Hypothalamus (tissue), 51 donors: Measurements from ENCODE around the gene CEP152.
"Not testable (repeated sequence)": the region's sequence is repeated elsewhere in the genome, so short reads cannot be mapped to it uniquely, and the experiment has no call there.

Experiments used
- DNase-seq, 51 donors: peaks; one replicate each; lab custom pipeline; 2025; lab: John Stamatoyannopoulos, UW

Gene CEP152, protein sequence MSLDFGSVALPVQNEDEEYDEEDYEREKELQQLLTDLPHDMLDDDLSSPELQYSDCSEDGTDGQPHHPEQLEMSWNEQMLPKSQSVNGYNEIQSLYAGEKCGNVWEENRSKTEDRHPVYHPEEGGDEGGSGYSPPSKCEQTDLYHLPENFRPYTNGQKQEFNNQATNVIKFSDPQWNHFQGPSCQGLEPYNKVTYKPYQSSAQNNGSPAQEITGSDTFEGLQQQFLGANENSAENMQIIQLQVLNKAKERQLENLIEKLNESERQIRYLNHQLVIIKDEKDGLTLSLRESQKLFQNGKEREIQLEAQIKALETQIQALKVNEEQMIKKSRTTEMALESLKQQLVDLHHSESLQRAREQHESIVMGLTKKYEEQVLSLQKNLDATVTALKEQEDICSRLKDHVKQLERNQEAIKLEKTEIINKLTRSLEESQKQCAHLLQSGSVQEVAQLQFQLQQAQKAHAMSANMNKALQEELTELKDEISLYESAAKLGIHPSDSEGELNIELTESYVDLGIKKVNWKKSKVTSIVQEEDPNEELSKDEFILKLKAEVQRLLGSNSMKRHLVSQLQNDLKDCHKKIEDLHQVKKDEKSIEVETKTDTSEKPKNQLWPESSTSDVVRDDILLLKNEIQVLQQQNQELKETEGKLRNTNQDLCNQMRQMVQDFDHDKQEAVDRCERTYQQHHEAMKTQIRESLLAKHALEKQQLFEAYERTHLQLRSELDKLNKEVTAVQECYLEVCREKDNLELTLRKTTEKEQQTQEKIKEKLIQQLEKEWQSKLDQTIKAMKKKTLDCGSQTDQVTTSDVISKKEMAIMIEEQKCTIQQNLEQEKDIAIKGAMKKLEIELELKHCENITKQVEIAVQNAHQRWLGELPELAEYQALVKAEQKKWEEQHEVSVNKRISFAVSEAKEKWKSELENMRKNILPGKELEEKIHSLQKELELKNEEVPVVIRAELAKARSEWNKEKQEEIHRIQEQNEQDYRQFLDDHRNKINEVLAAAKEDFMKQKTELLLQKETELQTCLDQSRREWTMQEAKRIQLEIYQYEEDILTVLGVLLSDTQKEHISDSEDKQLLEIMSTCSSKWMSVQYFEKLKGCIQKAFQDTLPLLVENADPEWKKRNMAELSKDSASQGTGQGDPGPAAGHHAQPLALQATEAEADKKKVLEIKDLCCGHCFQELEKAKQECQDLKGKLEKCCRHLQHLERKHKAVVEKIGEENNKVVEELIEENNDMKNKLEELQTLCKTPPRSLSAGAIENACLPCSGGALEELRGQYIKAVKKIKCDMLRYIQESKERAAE (N-terminal part only)

DNA sequence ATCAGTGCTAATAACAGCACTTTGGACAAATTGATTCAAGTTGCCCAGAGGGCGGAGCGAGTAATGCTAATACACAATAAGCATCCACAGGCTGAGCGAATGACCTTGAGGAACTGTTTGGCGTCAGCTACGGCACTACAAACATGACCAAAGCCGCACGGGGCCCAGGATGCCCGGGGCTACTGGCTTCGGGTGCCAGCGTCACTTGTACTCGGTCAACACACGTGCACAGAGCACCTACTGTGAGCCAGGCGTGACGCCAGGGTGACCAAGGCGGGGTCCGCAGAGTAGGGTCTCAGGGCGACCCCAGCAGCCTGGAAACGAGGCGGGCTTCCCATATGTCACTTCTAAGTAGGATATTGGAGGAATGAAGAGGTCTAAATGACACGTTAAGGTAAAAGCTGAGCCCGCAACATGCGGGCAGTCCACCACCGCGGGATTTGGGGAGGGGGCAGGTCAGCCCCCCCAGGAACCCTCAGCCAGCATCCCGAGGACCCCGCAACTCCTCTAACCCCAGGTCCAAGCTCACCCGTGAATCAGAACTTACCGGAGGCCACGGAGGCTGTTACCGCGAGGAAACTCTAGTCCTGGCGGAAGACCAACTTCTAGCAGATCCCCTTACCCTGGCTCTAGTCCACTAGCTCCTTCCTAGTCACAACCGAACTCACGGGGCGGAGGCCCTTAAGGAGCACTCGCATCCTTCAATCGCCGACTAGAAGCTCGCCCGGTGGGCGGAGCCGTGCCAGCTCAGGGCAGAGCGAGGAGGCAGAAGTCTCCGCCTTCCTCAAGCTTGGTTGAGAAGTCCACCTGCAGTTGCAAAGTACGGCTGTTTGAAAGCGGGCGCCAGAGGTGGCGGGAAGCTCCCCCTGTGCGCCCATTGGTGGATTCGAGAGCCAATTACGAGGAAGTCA, at the start of gene CEP152:
TSS of gene CEP152 (minus strand) at position 656 of the 911 bp plus-strand sequence. CDS start 5,420 bp downstream, outside the sequence.
- peak; percentile 25 to 98 (median 88) for DNase-seq

DNA sequence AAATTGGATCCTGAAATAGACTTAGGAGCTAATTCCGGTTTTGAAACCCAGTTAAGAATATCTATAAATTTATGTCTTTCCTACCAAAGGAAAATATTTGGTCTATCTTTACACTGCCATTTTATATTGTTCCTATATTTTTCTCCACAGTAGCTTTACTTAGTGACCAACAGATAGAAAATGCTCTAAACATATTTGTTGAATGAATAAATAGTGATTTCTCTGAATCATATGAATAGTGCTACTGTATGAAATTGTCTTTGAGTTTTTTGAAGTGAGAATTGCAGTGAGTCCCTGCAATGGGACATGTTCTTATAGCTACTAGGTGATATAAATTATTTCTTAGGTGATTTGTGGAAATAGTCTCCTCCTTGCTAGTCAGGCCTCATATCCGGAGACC, 48.6 kb upstream of the CEP152 start:
- no peak for DNase-seq

DNA sequence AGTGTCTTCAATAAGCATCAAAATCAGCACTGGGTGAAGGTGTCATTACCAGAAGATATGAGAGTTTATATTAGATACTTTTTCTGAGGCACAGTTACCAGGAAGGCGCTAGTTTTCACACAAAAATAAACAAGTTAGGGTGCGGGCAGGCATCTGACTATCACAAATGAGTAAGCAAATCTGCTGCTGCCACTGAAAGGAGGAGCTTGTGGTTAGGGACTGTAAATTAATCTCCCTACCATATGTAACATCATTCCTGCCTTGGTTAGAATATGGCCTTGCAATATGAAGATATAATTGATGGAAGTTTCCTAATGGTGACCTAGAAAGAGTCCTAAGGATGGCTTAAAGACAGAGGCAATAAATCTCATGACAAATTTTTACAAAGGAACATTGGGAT, 47.5 kb upstream of the CEP152 start:
- no peak for DNase-seq

DNA sequence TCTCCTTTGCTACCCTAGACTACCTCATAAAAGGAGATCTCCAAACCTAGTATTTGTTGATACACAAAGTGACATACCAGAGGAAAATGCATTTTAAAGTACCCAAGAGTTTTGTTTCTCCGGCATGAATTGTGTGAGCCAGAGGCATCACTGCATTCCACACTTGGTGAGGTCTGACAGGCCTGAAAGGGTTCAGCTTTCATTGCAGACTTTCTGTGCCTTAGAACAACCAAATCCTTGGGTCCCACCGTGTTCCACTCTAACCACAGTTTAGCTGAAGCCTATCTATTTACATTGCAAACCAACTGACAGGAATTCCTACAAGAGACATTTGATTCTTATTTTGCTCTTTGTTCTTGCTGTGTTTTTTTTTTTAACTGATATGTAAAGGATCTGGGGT, 46.1 kb upstream of the CEP152 start:
- DNase-seq: no peak

DNA sequence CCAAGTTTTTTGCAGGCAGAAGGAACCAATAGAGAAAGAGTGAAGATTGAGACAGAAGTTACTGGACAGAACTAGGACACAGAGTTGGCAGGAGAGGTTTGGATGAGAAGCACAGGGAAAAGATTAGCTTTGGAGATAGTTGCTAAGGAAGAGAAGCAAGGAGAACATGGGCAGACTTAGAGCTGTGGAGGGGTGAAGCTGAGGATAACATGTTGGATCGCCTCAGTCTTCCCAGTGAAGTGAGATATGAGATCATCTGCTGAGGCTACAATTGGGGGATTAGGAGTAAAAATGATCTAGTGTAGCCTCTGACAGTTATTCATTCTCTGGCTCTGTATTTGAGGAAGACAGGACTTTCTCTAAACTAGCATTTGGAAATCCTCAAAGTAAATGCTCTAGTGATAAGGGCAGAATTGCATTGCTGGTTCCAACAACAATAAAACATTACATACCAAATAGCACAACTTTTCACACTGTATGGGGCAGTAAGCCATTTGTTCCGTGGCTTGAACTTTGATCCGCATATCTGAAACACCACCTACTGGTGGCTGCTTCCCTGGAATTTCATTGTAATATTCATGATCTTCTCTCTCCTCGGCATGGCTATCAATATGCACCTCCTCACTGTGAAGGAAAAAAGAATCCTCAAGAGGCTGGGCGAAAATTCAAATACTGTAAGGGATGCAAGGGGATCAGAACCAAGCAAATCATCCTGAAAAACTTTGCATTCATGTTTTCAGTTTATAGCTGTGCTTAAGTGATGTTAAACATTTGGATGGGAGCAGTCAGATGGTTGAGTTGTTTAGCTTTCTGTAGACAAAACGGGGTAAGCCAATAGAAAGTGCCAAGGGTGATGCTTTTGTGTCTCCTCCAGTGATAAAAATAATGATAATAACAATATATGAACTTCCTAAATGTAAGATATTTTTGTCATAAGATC, 44.9 kb upstream of the CEP152 start:
- peak in 5 of 51 donors; percentile 5 to 22 (median 18) for DNase-seq

DNA sequence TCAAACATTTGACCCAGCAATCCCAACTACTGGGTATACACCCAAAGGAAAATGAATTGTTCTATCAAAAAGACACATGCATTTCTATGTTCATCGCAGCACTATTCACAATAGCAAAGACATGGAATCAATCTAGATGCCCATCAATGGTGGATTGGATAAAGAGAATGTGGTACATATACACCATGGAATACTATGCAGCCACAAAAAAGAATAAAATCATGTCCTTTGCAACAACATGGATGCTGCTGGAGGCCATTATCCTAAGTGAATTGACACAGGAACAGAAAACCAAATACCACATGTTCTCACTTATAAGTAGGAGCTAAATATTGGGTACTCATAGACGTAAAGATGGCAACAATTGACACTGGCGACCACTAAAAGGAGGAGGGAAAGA, 43.6 kb upstream of the CEP152 start:
- not testable (repeated sequence) for DNase-seq

DNA sequence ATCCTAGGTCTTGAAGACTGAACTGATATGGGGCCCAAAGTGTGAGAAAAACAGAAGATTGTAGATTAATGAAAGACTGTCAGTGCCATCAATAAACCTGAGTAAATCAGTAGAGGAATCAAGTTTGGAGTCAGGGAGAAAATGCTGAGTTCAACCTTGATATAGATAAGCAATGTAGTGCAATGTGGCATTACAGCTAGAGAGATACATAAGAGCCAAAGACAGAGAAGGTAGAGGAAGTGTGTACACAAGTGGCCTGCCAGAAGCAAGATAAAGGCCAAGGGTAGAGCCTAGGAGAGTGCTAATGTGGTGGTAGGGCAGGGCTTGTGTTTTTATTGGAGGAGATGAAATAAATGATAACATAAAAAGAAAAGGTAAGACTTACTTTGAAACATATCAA, 41.1 kb upstream of the CEP152 start:
- DNase-seq: no peak

DNA sequence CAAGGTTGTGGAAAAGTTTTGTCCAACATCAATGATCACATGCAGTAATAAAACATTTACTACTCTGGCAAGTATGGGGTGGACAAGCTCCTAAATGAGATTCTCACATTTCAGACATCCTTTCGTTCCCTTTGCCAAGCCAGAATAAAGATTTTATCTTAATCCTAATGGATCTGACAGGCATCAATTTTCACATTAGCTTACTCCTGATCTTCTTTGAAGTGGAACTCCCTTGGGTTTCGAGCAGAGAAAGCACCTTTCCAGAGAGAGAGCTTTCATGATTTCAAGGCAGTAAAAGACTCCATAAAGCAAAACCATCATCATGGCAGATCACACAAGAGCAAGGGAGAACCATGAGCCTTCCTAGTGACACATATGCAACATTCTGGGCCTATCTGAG, 39.8 kb upstream of the CEP152 start:
- DNase-seq: no peak

DNA sequence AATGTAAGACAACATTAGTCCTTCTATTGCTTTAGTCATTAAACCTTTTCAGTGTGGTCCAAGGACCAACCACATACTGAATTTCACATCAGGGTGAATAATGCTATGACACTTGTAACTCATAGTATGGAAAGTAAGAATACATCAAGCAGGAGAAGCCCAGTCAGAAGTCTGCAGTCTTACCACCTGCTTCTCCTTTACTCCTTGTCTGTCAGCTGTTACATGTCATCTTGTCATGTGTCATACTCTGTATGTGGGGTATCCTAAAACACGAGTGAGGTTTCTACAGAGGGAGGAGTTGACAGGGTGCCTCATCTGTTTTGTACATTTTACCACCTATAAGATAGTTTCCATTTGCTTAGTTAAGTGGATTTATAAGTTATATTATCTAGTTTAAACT, 34.3 kb upstream of the CEP152 start:
- no peak for DNase-seq

DNA sequence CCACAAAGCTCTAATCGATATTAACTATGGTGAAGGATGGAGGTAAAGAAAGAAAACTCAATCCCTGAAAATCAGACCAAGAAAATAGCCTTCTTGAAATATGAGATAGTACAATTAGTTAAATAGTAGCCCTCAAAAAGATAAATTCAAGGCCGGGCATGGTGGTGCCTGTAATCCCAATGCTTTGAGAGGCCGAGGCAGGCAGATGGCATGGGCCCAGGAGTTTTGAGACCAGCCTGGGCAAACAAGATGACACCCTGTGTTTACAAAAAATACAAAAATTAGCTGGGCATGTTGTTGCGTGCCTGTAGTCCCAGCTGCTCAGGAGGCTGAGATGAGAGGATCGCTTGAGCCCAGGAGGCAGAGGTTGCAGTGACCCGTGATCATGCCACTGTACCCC, 31.6 kb upstream of the CEP152 start:
- DNase-seq: no peak

DNA sequence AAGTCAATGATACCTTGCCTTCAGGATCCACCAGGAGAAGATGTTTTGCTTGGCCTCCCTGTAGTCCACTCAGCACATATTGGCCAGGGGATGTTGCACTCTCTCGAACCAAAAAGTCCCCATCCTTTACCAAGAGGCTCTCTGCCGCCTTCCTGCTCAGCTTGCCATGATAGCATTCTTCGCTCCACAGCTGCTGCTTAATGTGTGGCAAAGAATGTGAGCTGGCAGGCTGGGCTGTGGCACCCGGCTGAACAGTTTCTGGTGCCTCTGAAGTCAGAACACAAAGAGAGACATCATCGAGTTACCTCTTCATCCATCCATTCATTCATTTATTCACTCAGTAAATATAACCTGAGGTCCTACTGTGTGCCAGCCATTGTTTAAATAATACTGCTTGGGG, 23.9 kb upstream of the CEP152 start:
- DNase-seq: no peak

DNA sequence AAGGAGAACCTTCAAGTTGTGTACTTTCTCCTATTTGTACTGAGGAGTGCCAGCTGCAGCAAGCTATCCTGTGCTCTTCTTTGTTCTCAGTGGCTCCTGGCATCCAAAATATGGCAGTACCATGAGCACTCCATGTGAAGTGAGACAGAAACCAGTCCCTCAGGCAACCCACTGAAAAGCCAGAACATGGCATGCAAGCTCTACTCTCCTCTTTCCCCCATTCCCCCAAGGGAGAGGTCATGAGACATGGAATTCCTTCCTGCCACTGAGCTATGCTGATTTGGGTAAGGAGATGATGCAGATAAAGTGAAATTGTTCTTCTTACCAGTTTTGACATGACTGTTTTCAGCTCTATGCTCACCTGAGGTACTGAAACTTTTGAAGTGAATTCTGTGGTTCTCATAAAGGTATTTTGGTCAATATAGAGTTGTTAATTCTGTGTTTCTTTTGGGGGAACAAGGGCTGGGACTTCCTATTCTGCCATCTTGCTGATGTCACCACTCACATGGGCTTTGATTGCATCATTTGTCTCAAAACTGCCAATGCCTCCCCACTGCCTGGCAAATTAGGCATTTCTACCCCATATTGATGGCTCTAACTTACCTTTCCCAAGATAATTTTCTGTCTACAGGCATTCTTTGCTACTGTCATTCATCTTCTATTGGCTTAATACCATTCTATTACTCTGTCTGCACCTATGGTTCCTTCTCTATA, 22.8 kb upstream of the CEP152 start:
- DNase-seq: no peak

DNA sequence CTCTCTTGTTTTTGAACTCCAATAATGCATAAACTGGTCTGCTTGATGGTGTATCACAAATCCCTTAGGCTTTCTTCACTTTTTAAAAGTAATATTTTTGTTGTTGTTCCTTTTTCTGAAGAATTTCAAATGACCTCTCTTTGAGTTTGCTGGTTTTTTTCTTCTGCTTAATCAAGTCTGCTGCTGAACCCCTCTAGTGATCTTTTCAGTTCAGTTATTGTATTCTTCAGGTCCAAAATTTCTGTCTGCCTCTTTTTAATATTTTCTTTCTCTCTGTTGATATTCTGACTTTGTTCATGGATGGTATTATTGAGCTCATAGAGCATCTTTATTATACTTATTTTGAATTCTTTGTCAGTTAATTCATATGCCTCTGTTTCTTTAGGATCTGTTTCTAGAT, 21.8 kb upstream of the CEP152 start:
- DNase-seq: no peak

DNA sequence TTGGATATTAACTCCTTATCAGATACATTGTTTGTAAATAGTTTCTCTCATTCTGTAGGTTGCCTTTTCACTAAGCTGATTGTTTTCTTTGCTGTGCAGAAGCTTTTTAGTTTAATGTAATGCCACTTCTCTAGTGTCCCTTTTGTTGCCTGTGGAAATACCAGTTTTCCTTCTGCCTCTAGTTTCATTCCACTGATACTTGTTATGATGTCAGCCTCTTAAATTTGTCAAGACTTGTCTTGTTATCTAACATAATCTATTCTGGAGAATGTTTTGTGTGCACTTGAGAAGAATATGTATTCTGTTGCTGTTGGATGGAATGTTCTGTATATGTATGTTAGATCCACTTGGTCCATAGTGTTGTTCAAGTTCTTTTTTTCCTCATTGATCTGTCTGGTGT, 18.0 kb upstream of the CEP152 start:
- no peak for DNase-seq

DNA sequence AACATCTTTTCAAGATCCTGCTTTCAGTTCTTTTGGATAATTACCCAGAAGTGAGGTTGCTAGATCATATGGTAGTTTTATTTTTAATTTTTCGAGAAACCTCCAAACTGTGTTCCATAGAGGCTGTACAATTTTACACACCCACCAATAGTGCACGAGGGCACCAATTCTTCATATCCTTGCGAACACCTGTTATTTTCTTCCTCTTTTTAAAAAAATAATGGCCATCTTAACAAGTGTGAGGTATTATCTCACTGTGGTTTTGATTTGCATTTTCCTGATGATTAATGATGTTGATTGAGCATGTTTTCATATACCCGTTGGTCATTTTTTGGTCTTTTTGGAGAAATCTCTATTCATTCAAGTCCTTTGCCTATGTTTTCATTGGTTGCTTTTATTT, 17.6 kb upstream of the CEP152 start:
- no peak for DNase-seq

DNA sequence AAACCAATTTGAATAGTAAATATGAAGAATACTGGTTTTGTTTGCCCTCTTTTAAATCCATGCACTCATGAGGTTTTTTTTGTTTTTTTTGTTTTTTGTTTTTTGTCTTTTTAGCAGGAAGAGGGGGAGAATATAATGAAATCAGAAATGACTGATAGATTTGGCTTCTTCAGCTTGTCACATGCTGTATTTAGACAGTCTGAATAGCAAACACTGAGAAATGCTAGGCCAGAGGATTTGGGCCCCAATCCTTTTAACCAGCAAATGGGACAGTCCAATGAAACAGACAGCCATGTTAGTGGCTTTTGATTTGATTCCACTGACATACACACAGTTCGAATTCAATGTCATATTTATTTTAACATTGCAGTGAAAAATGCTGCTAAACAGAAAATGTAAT, 14.2 kb upstream of the CEP152 start:
- no peak for DNase-seq

DNA sequence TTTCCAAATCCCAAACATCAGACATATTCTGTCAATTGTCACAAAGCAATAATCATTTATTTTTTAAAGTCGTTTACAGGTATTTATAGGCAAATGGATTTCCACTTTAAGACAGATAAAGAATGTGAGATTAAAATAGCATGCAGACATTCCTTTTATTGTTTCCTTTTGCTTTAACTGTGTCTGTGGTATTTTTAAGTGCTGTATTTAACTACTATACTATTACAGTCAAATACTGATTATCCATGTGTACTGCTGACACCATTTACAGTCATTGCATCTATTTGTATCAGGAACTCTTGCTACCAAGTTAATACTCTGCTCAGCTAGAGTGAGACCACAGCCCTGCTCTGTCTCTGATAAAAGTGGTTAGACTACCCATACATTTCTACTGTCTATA, 12.8 kb upstream of the CEP152 start:
- DNase-seq: no peak

DNA sequence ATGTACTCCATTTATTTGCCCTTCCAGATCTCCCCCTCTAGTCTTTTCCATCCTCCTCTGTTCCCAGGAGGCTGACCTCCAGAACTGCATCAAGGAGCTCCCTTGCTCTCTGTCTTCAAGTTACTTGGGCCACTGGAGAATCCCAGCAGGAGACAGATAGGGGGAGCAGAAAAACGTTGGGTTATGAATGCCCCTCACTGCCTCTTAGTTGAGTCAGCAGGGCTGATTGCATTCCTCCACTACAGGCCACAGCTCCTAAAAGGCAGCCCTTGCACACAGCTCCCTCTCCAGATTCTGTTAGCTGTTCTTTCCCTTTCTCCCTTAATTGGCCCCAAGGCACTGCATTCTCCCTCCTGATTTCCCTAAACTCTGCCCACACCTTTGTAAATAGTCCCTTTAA, 12.4 kb upstream of the CEP152 start:
- DNase-seq: no peak
